NCI-H524 treated with DMSO at 0.1 percent for 48 hours (cell line): ENCODE measurements around the gene AQP1.

Source experiments
- DNase-seq: peaks from one replicate; lab custom pipeline; 2025; lab: John Stamatoyannopoulos, UW

Gene AQP1

GRCh38 chr7:30936650-30937245 lies 25.1 kb downstream of the AQP1 start:
- DNase-seq: no peak

- no peak for DNase-seq
These were observed 25.8 kb downstream of the AQP1 start for GRCh38 chr7:30937416-30937815.

- DNase-seq: peak; percentile 72
These were observed 27.0 kb downstream of the AQP1 start for GRCh38 chr7:30938435-30939316.

- no peak for DNase-seq
These were observed 30.1 kb downstream of the AQP1 start for GRCh38 chr7:30941582-30942323.

GRCh38 chr7:30950197-30950596 lies 38.5 kb downstream of the AQP1 start:
- no peak for DNase-seq

GRCh38 chr7:30954914-30955313 lies 43.3 kb downstream of the AQP1 start:
- DNase-seq: no peak

- DNase-seq: no peak
These were observed 45.1 kb downstream of the AQP1 start for GRCh38 chr7:30956704-30957103.

GRCh38 chr7:30963842-30964241 lies 52.2 kb downstream of the AQP1 start, which contains the start of gene GHRHR:
Gene GHRHR, plus strand, starts transcription at chr7:30963953. Its CDS starts 116 bp downstream, at chr7:30964069.
- no peak for DNase-seq

- DNase-seq: no peak
These were observed 53.7 kb downstream of the AQP1 start for GRCh38 chr7:30965372-30965771.

- no peak for DNase-seq
These were observed 54.2 kb downstream of the AQP1 start for GRCh38 chr7:30965883-30966282.

- no peak for DNase-seq
These were observed 56.6 kb downstream of the AQP1 start for GRCh38 chr7:30968294-30968693.

GRCh38 chr7:30968747-30969603 lies 57.3 kb downstream of the AQP1 start:
- no peak for DNase-seq

GRCh38 chr7:30969604-30969970 lies 57.9 kb downstream of the AQP1 start:
- no peak for DNase-seq

GRCh38 chr7:30970074-30970473 lies 58.4 kb downstream of the AQP1 start:
- DNase-seq: no peak

- DNase-seq: no peak
These were observed 59.0 kb downstream of the AQP1 start for GRCh38 chr7:30970594-30971094.

- DNase-seq: no peak
These were observed 59.8 kb downstream of the AQP1 start for GRCh38 chr7:30971440-30971839.

GRCh38 chr7:30971840-30972563 lies 60.3 kb downstream of the AQP1 start:
- DNase-seq: no peak

- DNase-seq: no peak
These were observed 61.6 kb downstream of the AQP1 start for GRCh38 chr7:30973292-30973691.

GRCh38 chr7:30973791-30974604 lies 62.3 kb downstream of the AQP1 start:
- no peak for DNase-seq

- no peak for DNase-seq
These were observed 63.1 kb downstream of the AQP1 start for GRCh38 chr7:30974605-30975255.
